ENCODE results near the gene VAV2. TPM values are rescaled to one million over a fixed set of nuclear protein-coding genes. Genes with fewer than 3 reads are reported as not detected.

VAV2 gene
- total and polyA plus RNA-seq, 2 experiments from 2014 or later = 10.8 to 15.3 TPM

DNA sequence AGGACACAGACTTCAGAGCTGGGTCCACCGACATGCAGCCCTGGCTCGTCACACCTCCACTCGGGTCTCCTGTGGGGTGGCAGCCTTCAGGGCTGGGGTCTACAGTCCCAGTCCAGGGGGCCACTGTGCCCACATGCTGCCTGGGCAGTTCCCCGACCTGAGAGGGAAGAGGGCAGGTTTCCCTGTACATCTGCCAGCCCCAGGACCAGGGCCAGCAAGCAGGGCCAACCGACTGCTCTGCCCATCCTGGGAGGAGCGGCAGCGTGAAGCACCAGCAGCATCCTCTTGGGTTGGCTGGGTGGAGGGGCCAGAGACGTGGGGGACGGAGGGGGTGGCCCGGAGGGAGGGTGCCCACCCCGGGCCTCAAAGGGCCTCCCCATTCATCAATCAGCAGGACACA is 133.4 kb downstream of the VAV2 start:
- Histone ChIP-seq H3K4me1 (ENCODE audit: low read depth) (peaks cover 4% of the 10 kb centered on the region), H3K36me3 (no peaks in the 10 kb centered on the region), H3K9me3 (ENCODE audit: low read depth) (no peaks in the 10 kb centered on the region), H3K4me3 (no peak overlapping the region), H3K27me3 (no peaks in the 10 kb centered on the region), H3K27ac (no peak overlapping the region)
- no peak for DNase-seq (ENCODE audit: low read depth in 1 of 2, low spot score in 1 of 2)
- no peak for TF ChIP-seq CTCF (IDR thresholded peaks at IDR 0.05; ENCODE audit: low read depth, low read length)

GRCh38 chr9:133857639-133858038 is 134.5 kb downstream of the VAV2 start:
- no peaks in the 10 kb centered on the region for H3K27me3 ChIP-seq
- H3K27ac ChIP-seq = no peak overlapping the region
- H3K36me3 ChIP-seq = no peaks in the 10 kb centered on the region
- H3K4me1 ChIP-seq (ENCODE audit: low read depth) = peaks cover 4% of the 10 kb centered on the region
- no peaks in the 10 kb centered on the region for H3K9me3 ChIP-seq (ENCODE audit: low read depth)
- DNase-seq (ENCODE audit: low read depth in 1 of 2, low spot score in 1 of 2) = no peak
- no peak for TF ChIP-seq CTCF (IDR thresholded peaks at IDR 0.05; ENCODE audit: low read depth, low read length)
- H3K4me3 ChIP-seq = no peak overlapping the region

- H3K9me3 ChIP-seq (ENCODE audit: low read depth) = no peaks in the 10 kb centered on the region
- no peaks in the 10 kb centered on the region for H3K36me3 ChIP-seq
- H3K27me3 ChIP-seq = no peaks in the 10 kb centered on the region
- H3K4me3 ChIP-seq = no peak overlapping the region
- no peak for TF ChIP-seq CTCF (IDR thresholded peaks at IDR 0.05; ENCODE audit: low read depth, low read length)
- no peak overlapping the region for H3K27ac ChIP-seq
- DNase-seq (ENCODE audit: low read depth in 1 of 2, low spot score in 1 of 2) = no peak
- H3K4me1 ChIP-seq (ENCODE audit: low read depth) = peaks cover 4% of the 10 kb centered on the region
Measured at GRCh38 chr9:133856798-133857197, 135.3 kb downstream of the VAV2 start.

- Histone ChIP-seq H3K27ac (no peak overlapping the region), H3K4me1 (ENCODE audit: low read depth) (no peaks in the 10 kb centered on the region)
- TF ChIP-seq CTCF (IDR thresholded peaks at IDR 0.05; ENCODE audit: low read depth, low read length) = no peak
Measured at GRCh38 chr9:133855802-133856521, 136.2 kb downstream of the VAV2 start.

DNA sequence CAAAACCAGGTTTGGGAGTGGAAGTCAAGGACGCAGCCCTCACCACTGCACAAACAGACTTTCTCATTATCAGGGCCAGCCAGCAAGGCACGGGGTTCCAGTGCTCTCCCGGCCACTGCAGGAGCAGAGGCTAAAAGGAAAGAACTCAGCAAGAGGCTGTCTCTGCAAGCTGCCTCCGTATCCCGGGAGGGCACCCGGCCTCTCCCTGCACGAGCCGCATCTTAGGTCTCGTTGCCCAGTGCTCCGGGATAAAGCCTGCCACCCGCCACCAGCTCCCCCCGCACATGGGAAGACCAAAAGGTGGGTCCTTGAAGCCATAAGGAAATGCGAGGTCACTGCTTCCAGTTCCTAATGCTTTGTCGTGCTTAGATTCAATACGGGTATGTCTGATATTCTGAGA is 136.8 kb downstream of the VAV2 start:
- Histone ChIP-seq H3K4me1 (ENCODE audit: low read depth) (no peaks in the 10 kb centered on the region), H3K4me3 (no peak overlapping the region), H3K9me3 (ENCODE audit: low read depth) (no peaks in the 10 kb centered on the region), H3K27ac (no peak overlapping the region), H3K36me3 (no peaks in the 10 kb centered on the region), H3K27me3 (no peaks in the 10 kb centered on the region)
- no peak for DNase-seq (ENCODE audit: low read depth in 1 of 2, low spot score in 1 of 2)
- TF ChIP-seq CTCF (IDR thresholded peaks at IDR 0.05; ENCODE audit: low read depth, low read length) = no peak

More at GRCh38 chr9:133855802-133856521, 136.2 kb downstream of the VAV2 start:
- Histone ChIP-seq H3K4me3 (no peak overlapping the region), H3K27me3 (no peaks in the 10 kb centered on the region), H3K36me3 (no peaks in the 10 kb centered on the region), H3K9me3 (ENCODE audit: low read depth) (no peaks in the 10 kb centered on the region)
- peak in 1 of 2 donors; percentile 98 for DNase-seq (ENCODE audit: low read depth in 1 of 2, low spot score in 1 of 2)

Measured in cardiac muscle cell (in vitro differentiated cells and primary cell).